HG03135 (cell line): ENCODE measurements around the gene CST5.
"Not testable (repeated sequence)": the region's sequence is repeated elsewhere in the genome, so short reads cannot be mapped to it uniquely, and the experiment has no call there.

Experiments
- ATAC-seq: cut with Tn5 transposase; IDR thresholded peaks from one replicate; pipeline ENCODE4 v1.9.1; 2021; ENCODE audit warnings: mild to moderate bottlenecking, moderate library complexity; ENCODE audit not compliant: unreplicated experiment

Gene CST5, protein sequence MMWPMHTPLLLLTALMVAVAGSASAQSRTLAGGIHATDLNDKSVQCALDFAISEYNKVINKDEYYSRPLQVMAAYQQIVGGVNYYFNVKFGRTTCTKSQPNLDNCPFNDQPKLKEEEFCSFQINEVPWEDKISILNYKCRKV

DNA sequence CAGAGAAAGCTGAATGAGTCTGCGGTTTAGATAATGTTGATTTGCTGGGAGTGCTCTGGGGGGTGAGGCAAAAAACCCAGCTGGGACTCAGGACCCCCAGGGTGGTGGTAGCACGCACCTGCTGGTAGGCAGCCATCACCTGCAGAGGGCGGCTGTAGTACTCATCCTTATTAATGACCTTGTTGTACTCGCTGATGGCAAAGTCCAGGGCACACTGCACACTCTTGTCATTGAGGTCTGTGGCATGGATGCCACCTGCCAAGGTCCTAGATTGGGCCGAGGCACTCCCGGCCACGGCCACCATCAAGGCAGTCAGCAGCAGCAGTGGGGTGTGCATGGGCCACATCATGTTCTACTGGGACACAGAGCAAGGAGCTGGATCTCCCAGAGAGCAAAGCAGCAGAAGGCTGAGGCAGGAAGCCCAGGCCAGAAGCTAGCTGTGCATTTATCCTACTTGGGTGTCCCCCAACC is at the start of gene CST5:
TSS of gene CST5 (minus strand) at position 421 of the 471 bp plus-strand sequence. CDS start at position 349, 72 bp downstream.
- no peak for ATAC-seq

DNA sequence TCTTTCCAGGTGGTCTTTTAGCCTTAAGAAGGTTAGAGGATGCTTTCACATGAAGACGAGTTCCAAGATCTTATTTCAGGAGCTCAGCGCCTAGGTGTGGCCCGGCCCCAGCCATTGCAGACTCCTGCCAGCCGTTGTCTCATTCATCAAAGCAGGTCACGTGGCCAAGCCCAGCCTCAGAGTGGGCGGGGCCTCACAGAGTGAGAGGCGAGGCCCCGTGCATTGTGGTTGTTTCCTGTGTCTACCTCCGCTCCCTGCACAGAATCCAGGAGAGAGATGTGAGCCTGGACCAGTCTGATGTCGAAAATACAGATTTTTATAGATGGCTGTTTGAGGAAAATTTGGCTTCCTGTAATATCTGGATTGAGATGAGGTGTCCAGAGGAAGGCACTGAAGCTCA is 49.2 kb upstream of the CST5 start:
- ATAC-seq: no peak

DNA sequence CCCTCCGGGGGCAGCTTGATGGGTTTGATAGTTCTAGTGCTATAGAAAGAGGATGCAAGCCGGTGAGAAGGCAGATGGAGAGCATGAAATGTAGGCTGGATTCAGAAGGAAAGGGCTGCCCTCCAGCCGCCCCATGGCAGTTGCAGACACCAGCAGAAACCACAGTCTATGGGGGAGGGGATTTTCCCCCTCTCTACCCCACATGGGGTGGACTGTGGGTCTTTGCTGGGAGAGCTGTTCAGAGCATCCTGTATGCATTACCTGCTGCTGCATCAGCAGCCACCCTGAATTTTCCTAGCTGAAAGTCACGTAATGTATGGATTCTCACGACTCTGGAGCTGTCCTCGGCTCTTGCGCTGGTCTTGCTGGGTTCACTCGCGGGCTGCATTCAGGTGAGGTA is 48.8 kb upstream of the CST5 start:
- no peak for ATAC-seq

DNA sequence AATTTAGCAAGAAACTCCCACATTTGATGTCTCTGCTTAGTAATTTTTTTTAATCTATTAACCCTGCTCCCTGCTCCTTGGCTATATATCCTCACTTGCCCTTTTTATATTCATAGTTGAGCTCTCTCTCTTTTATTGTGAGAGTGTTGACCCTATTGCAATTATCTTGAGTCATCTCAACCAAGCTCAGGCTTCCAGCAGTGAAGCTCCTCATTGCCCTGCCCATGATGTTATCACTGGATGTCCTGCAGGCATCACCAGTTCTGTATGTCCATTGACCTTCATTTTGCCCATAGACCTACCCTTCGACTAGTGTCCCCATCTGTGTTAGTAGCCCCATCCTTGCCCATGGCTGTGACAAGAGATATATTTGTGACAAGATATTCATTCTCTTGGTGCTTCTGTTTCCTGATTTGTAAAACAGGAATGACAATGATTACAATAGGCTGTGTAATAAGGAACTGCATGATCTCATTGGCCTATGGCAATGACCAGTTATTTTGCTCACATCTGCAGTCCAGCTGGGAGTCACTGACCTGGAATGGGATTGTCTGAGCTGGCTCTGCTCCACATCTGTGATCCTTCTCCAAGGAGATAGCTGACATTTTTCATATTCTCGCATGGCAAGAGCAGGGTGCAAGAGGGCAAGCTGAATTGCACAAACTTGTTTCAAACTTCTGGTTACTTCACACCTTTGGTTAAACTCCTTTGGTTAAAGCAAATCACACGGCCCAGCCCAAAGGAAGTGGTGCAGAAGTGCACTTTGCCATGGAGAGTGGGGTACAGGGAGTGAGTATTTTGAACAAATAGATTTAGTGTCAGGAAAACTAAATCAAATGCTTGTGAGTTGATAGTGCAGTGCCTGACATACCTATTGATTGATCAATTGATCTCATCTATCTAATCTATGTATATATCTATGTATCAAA is 47.7 kb upstream of the CST5 start:
- ATAC-seq: no peak

DNA sequence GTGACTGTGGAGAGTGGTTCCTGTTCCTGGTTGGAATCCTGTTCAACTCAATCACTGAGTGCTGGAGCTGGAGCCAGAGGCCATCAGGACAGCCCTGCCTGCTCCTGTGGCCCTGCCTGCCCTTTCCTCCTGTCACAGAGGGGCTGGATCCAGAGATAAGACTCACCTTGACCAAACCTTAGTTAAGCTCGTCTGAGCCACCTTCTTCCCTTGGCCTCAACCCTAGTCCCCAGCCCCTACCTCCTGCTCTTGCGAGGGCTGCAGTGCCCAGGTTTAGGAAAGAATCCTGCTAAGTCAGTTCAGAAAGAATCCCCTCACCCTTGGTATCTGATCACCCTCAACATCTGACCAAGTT is 47.0 kb upstream of the CST5 start:
- ATAC-seq: no peak

DNA sequence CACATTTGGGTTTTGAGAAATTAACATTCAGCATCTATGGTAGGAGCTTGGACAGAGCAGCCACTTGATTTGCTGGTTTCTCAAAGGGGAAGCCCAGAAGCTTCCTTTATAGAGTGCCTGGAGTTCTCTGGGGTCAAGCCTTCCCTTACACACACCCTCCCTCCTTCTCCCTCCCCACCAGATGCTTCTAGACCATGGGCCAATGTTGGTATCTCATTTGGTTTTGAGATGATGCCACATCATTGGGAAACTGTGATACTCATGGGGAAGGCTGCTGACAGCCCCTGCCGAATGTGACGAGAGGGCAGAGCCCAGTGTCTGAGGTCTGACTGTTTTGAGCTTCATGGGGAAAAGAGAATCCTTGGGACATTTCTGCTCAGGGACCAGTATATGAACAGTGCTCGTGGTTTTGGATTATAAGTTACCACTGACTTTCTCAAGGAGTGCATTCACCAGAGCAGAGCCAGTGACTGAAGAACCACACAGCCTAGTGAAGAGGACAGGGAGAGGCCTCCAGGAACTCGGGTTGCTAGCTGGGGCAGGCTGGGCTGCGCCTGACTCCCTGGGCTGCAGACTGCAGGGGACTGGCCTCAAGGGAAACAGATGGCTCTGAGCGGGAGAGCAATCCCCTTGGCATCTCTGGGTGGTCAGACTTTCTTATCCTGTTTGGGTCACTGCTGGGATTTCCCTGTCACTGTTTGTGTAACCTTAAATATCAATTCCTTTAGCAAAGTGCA is 46.4 kb upstream of the CST5 start:
- no peak for ATAC-seq

DNA sequence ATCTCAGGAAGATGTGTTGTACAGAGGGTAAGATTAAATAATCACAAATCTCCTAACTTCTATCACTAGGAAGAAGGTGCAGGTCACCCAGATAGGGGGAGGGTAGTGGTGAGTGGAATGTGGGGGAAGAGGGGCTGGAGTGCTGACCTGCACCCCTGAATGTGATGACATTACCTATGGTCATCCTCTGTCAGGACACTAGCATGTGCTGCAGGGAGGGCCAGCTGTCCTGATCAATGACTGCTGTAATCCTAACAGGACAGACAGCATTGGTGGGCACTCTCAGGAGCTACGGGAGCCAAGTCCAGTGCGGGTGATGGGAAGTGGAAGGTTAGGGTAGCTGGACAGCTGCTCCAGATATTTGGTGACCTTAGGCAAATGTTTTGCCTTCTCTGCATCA is 45.2 kb upstream of the CST5 start:
- no peak for ATAC-seq

DNA sequence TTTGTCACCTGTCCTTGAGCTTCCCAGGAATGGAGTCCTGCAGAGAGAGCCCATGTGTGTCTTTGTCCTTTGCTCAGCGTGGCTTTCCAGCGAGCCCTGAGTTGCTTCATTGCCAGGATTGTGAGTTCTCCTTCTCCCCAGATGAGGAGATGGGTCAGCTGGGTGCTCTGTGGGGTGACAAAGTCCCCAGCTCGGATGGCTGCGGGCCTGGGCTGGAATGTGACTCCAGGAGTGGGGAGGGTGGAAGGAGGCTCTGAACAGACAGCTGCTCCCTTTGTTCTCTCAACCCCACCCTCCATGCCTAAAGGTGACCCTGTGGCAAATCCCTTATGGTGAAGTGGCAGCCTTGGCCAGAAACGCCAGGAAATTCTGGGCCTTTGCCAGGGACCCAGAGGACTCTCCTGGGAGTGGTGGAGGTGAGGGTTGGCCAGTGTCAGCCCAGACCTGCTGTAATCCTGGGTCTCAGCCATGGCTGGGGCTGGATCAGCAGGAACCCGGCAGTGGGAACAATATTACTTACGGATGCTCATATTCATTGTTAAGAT is 44.4 kb upstream of the CST5 start:
- no peak for ATAC-seq

DNA sequence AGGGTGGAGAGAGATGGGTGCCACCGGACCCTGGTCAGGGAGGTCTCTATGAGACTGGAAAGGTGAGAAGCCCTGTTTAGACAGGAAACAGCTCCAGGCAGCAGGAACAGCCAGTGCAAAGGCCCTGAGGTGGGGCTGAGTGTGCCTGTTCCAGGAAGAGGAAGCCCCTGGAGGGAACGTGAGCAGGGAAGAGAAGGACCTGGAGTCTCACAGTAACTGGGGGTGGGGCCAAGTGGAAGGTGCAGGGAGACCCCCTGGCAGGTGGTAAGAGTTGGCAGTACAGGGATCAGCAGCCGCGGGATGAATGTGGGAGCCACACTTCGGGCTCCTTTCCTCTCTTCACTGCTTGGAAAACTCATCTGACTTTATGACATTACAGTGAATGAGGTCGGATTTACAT is 43.8 kb upstream of the CST5 start:
- ATAC-seq: no peak

DNA sequence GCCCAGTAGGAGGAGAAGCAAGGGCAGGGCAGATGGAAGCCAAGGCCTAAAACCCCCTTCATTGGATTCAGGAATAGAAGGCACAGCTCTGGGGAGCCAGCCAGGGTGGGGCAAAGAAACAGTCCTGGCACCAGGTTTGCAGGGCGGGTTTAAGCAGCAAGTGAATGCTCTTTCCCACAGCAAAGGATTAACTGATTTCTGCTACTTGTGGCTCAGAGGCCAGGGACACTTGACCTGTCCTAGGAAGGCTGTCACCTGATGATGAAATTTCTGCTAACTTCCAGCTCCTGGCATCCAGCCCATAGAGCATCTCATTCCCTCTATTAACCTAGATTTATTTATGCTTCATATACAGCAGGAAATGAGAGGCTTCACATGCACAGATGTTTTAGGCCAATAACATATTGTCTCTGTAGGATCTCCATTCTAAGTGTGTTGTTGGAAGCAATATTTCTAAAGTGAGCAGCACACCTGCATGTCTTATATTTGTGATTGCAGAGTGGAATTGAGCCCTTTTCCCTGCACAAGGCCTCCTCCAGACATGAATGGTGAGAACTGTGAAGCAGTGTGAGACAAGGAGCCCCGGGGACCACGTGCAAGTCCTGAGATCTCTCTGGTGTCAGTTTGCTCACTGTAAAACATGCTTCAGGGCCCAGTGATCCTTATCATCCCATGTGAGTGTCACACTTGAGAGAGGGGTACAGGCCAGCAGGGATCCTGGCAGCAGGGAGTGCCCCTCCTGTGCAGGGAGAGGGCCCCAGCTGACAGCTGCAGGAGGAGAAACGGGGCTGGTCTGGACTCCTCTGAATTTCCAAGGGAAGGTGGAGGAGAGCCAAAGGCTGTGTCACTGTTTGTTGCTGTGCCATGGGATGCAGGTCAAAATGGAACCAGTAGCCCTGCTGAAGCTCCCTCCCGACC is 41.1 kb upstream of the CST5 start:
- no peak for ATAC-seq

DNA sequence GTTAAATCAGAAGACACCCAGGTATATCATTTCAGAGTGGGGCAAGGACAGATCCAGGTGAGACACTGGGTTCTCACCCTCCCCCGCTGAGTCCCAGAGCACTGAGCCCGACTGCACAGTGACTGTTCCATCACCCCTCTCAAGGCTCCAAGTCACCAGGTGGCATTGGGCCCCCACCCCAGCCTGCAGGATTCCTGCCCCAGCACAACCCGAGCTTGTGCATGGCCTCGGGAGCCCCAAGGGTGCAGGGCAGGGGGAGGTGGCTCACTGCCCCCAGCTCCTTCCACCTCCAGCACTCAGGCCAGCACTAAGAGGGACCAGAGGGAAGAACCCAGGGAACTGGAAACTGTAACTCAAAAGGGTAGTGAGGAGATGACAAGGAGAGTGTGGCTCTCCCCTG is 39.3 kb upstream of the CST5 start:
- no peak for ATAC-seq

DNA sequence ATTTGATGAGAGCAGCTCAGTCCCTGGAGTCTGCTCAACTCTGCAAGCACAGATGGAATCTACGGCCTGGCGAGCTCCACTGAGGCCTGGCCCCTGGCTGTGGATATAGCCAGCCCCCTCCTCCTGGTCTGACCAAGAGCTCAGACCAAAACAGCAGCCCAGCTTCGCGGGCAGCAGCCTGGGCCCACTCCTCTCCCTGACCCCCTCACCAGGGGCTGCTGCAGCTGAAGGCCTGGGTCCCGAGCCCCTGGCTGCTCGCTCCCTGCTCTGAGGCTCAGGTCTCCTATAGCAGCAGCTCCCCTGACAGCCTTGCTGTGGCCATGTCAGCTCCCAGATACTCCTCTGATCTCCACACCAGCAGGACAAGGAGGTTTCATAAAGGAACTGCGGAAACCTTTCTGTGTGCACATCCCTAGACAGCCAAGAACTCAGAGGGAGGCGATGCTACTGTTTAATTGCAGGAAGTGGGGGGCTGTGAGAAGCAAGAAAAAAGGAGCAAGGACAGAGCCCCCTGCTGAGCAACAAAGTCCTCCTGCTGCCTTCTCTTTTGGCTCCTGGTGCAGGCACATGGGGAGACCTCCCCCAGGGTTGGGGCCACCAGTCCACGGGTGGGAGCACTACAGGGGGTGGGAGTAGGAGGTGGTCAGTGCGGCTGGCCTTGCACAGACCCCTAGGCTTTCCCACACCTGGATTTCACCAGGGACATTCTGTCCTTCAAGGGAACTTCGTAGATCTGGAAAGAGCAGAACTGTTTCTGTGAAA is 38.7 kb upstream of the CST5 start:
- ATAC-seq: no peak

DNA sequence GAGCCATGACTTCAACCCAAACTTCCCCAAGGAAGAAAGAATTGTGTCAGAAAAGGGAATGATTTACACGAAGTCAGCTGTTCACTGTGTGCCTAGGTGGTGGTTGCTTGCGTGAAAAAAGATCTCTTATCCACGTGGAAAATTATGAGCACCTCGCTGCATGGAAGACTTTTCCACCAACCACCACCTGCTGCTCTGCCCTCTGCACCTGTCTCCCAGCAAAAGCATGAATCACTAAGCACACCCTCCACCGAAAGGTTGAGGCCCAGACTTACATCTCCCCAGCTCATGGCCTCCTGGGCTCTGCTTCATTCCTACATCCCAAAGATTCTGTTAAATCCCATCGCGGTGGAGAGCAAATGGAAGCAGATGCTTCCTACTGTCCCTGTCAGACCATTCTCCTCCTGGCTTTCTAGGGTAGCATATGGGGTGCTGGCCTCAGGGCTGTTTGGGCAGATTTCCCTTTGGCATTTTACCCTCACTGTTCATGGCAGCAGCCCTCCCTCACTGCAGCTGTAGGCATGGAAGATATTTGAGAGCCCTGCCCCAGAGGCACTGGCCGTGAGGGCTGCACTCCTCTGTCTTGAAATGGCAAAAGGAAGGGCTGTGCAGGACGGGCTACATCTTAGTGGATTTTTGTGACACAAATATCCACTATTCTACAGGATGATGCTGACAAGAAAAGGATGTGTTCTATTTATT is 37.6 kb upstream of the CST5 start:
- no peak for ATAC-seq

DNA sequence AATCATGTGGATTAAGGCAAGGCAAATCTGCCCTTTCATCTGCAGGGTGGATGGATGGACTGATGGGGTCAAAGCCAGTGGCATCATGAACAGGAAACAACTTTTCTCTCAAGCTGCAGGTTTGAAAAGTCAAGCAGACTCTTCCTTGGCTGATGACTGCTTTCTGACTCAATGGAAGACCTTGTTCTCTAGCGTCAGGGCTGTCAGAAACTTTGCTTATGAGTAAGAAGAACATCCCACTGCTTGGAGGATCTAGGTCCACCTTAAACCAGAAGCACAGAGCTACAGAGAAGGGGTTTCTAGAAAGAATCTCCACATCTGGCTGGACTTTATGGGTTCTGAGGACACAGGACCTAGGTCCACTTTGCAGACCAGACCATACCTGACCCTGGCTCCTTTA is 36.3 kb upstream of the CST5 start:
- ATAC-seq: no peak

DNA sequence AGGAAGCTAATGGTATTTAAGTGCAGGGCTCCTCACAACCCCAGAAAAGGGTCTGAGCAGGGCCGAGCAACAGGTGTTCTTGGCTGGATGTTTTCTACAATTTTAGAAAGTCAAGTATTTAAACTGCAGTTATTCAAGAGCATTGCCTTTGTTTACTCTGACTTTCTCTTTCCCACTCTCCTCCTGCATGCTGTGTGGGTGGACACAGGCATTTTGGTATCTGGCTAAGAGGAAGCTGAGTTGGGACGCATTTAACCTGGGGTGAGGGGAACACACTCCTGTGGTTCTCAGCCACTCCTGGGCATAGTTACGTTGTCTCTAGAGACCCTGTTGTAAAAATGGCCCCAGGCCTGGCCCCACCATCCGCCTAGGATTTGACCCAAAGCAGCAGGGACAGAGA is 34.9 kb upstream of the CST5 start:
- ATAC-seq: not testable (repeated sequence)

DNA sequence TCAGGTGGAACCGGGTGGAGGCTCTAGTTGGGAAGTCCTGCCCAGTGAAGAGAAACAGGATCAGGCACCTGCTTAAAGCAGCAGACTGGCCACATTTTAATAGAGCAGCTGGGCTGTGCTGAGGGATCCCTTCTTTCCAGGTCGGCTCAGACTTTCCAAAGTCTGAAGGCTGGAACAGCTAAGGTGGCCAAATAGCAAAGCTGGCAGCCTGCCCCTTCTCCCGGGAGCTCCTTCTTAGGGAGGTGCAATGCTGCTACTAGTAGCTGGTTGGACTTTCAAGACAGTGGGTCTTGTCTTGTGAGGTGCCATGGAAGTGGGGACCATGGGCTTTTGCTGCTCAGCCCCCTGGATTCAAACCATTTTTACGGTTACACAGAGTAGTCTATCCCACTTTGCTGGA is 30.7 kb upstream of the CST5 start:
- no peak for ATAC-seq

DNA sequence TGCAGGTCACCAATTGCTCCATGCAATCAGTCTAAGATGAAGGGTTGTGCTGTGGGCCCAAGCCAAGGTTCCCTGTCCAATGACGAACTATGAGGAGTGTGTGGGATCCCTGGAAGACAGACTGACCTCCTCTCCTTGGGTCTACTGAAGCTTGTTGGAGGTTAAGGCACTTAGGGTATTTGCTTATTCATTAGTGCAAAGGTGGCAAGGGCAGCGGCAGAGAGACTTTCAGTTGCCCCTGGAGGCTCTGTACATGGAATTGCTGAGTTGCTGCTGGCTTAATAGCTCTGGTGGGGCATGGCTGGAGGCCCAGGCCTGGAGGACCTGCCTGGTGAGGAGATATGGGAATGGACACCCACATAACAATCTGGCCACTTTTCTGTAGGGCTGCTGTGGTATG is 29.8 kb upstream of the CST5 start:
- ATAC-seq: no peak

DNA sequence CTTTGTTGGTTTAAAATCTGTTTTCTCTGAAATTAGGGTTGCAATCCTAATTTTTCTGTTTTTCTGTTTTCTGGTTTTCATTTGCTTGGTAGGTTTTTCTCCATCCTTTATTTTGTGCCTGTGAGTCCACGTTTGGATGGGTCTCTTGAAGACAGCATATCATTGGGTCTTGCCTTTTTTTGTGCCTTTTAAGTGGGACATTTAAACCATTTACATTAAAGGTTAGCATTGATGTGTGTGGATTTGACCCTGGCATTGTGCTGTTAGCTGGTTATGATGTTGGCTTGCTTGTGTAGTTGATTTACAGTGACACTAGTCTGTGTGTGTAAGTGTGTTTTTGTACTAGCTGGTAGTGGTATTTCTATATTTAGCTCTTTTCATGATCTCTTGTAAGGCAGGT is 28.0 kb upstream of the CST5 start:
- no peak for ATAC-seq

DNA sequence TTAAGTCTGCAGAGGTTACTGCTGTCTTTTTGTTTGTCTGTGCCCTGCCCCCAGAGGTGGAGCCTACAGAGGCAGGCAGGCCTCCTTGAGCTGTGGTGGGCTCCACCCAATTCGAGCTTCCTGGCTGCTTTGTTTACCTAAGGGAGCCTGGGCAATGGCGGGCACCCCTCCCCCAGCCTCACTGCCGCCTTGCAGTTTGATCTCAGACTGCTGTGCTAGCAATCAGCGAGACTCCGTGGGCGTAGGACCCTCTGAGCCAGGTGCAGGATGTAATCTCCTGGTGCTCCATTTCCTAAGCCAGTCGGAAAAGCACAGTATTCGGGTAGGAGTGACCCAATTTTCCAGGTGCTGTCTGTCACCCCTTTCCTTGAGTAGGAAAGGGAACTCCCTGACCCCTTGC is 22.8 kb upstream of the CST5 start:
- not testable (repeated sequence) for ATAC-seq
